K562 (cell line): ENCODE results near the gene SURF4. TPM values are rescaled to one million over a fixed set of nuclear protein-coding genes. Genes with fewer than 3 reads are reported as not detected.

Source experiments
- HINFP ChIP-seq: fragments of 450-650 bp; conservative IDR thresholded peaks from 2 replicates; pipeline ENCODE4 v1.6.1; 2016; ENCODE audit warnings: missing genetic modification characterization, low read depth, mild to moderate bottlenecking, control low read depth, missing compliant biosample characterization
- JUNB ChIP-seq: fragments of 450-650 bp; formaldehyde crosslinking; conservative IDR thresholded peaks from 2 replicates; pipeline ENCODE4 v1.4.0; 2020; ENCODE audit warnings: mild to moderate bottlenecking
- JUND ChIP-seq, 2 experiments: IDR thresholded peaks; 2 replicates in 1 of 2; 3 replicates in 1 of 2; pipeline ENCODE4 v1.6.1; 2011; ENCODE audit warnings: borderline replicate concordance in 2 of 2, low read depth in 2 of 2, low read length in 2 of 2, improper control_type of control experiment in 1 of 2, missing biosample characterization in 1 of 2, missing genetic modification characterization in 1 of 2, missing genetic modification reagents in 1 of 2
- KDM5B ChIP-seq: fragments of 200-600 bp; sonication (generic); IDR thresholded peaks from 2 replicates; pipeline ENCODE4 v1.6.1; 2012; ENCODE audit warnings: low read depth, mild to moderate bottlenecking, moderate library complexity, low read length, control low read depth, inconsistent platforms; ENCODE audit not compliant: insufficient replicate concordance
- KLF10 ChIP-seq: fragments of 250-450 bp; sonication (Bioruptor Pico); IDR thresholded peaks from 2 replicates; pipeline ENCODE4 v1.6.1; 2021; ENCODE audit warnings: matching md5 sums
- KLF16 ChIP-seq: IDR thresholded peaks from 2 replicates; pipeline ENCODE4 v1.6.1; 2016; ENCODE audit warnings: antibody characterized with exemption
- MAZ ChIP-seq, 2 experiments: fragments of 450-650 bp in 1 of 2; sonication (generic) in 1 of 2; formaldehyde crosslinking; IDR thresholded peaks in 1 of 2; conservative IDR thresholded peaks in 1 of 2; 2 replicates each; pipeline versions ENCODE4 v1.4.0 to v1.5.0; 2020; ENCODE audit warnings: mild to moderate bottlenecking in 1 of 2, missing genetic modification reagents in 1 of 2
- MIER1 ChIP-seq: fragments of 450-650 bp; IDR thresholded peaks from 2 replicates; pipeline ENCODE4 v1.6.1; 2016; ENCODE audit warnings: antibody characterized with exemption, mild to moderate bottlenecking, low read depth
- NFATC3 ChIP-seq: fragments of 450-650 bp; IDR thresholded peaks from 2 replicates; pipeline ENCODE4 v1.6.1; 2017; ENCODE audit warnings: mild to moderate bottlenecking
- NFIX ChIP-seq: fragments of 250-450 bp; sonication (Bioruptor Pico); IDR thresholded peaks from 2 replicates; pipeline ENCODE4 v1.4.0; 2020; ENCODE audit warnings: low read depth, mild to moderate bottlenecking, moderate library complexity
- PKNOX1 ChIP-seq: fragments of 450-650 bp; IDR thresholded peaks from 2 replicates; pipeline ENCODE4 v1.6.1; 2016
- SMAD3 ChIP-seq: fragments of 450-650 bp; formaldehyde crosslinking; conservative IDR thresholded peaks from 2 replicates; pipeline ENCODE4 v1.4.0; 2020; ENCODE audit warnings: mild to moderate bottlenecking
- TFAM ChIP-seq: fragments of 250-450 bp; sonication (Bioruptor Pico); conservative IDR thresholded peaks from 2 replicates; pipeline ENCODE4 v1.5.0; 2021; ENCODE audit warnings: mild to moderate bottlenecking, moderate library complexity
- TFAP4 ChIP-seq: sonication (generic); formaldehyde crosslinking; IDR thresholded peaks from 2 replicates; pipeline ENCODE4 v1.8.0; 2022; ENCODE audit warnings: missing genetic modification reagents, mild to moderate bottlenecking, moderate library complexity, borderline replicate concordance
- TSHZ1 ChIP-seq: fragments of 250-450 bp; sonication (Bioruptor Pico); IDR thresholded peaks from 2 replicates; pipeline ENCODE4 v1.4.0; 2020; ENCODE audit warnings: mild to moderate bottlenecking, moderate library complexity
- ZSCAN29 ChIP-seq: fragments of 450-650 bp; IDR thresholded peaks from 2 replicates; pipeline ENCODE4 v1.6.1; 2017
- polyA plus RNA-seq, 8 experiments: library from polyadenylated mRNA; depleted of rRNA in 4 of 8; stranded (reverse) in 5 of 8; unstranded in 3 of 8; fragments of >200 nt; fragmentation: Nextera tagmentation in 2 of 8; fragmentation: Illumina TruSeq in 1 of 8; extraction: Ambion mirVana in 2 of 8; extraction: Trizol in 1 of 8; gene quantifications; 2 replicates each; pipeline versions ENCODE4 v1.2.1 to v1.2.3, GENCODE V29; 2011 to 2014; ENCODE audit warnings: inconsistent platforms in 1 of 8, missing spikeins in 1 of 8
- total RNA-seq, 7 experiments: library from RNA; depleted of rRNA in 6 of 7; stranded (reverse); fragments of >200 nt in 6 of 7; fragmentation: Illumina TruSeq in 2 of 7; extraction: Trizol in 2 of 7; gene quantifications; 2 replicates each; pipeline versions ENCODE4 v1.2.1 to v1.2.3, GENCODE V29; 2011 to 2021; ENCODE audit warnings: low replicate concordance in 1 of 7

Gene SURF4
- total and polyA plus RNA-seq, 9 of the 15 experiments (the other 6 are each of a cell fraction or from before 2014, with no cell fraction given): 8.4 to 176 (median 130) TPM

DNA sequence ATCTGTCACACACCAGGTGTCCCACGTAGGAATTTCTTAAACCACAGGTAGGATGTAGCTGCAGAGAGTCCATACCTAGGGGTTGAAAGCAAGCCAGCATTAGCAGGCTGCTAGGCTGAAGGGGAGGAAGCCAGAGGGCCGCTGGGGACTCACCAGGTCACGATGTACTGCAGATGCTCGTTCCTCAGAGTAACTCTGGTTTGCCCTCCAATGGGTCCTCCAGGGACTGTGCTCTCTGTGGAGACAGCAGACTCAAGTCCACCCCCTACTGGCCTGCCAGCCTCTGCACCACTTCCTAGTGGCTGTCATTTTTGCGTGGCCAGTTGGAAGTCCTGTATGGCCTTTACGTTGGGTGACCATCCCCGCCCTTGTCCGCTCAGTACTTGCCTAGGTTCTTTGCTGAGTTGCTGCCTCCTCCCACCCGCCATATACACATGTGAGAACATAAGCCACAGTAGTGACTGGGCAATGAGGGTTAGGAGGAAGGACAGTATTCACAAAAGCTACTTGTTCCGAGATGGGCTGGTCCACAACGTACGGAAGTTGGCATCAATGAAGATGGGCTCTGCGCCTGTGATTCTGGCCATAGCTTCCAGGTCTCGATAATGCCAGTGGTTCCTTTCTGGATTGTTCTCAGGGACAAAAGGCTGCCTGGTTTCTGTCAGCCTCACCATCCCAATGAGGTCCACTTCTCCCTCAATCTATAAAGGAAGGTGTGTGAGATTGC is 23.8 kb downstream of the SURF4 start (continued):
- TF ChIP-seq TSHZ1: no peak
- TF ChIP-seq HINFP (tag): no peak
- no peak for TF ChIP-seq MIER1
- peak; percentile 18; the same call in 1 of the 2 replicates for TF ChIP-seq ZSCAN29
- peak; percentile 56 for TF ChIP-seq PKNOX1
- TF ChIP-seq NFIX: no peak
- no peak for TF ChIP-seq TFAM
- TF ChIP-seq KLF10 (CRISPR knock-in tag): no peak
- no peak for TF ChIP-seq NFATC3
- TF ChIP-seq JUND (IDR thresholded peaks at IDR 0.05; ENCODE audit: borderline replicate concordance, low read depth, low read length): 0 out of 2 replicates have a peak, but pooled peaks have one; percentile 25
- TF ChIP-seq JUND (tag; IDR thresholded peaks at IDR 0.05; ENCODE audit: borderline replicate concordance, low read depth, low read length): no peak; the same call in 2 of the 3 replicates
- peak; percentile 73; the same call in 1 of the 2 replicates for TF ChIP-seq TFAP4 (CRISPR knock-in tag)
- TF ChIP-seq JUNB (CRISPR knock-in tag): no peak
- TF ChIP-seq KLF16: no peak
- TF ChIP-seq SMAD3 (CRISPR knock-in tag): no peak; the same call in 1 of the 2 replicates
- 0 out of 4 replicates have a peak, but pooled peaks of 1 of the 2 experiments have one; percentile 30 for TF ChIP-seq MAZ (CRISPR knock-in tag; conservative IDR thresholded peaks at IDR 0.05 in 1 of 2, IDR thresholded peaks at IDR 0.05 in 1 of 2)
- peak; percentile 44 for TF ChIP-seq KDM5B
